ENCODE data around the gene SPC25. TPM values are rescaled to one million over a fixed set of nuclear protein-coding genes. Genes with fewer than 3 reads are reported as not detected.

Gene SPC25
- total and polyA plus RNA-seq, 2 donors (not counting 1 experiment from before 2014, with no cell fraction given): 0.12 to 0.64 TPM

DNA sequence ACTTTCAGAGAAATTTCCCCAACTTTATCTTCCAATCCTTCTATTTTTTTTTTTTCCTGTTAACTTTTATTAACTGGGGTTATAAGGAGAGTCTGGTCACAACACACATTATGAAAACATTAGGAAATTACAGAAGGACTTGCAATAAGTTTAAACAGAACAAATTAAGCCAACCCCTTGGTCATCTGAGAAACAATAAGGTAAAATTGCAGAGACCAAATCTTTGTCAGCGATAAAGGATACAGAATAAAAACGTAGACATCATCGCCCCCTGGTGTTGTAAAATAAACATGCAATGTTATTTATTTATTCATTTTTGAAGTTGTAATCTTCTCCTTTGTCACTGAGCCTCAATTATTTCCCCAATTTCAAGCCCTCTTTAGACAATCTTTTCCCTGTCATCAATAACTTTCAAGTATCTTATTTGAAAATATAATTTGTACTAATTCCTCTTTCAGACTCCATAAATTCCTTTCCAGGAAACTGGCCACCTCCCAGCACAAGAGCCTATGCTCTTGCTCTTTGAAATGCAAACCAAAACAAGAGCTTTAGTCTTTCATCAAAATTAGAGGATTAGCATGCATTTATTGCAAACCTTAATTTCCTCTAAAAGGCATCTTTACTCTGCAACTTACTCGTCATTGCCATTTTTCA lies 30.4 kb upstream of the SPC25 start:
- Histone ChIP-seq H3K27ac (ENCODE audit: low read length in 2 of 2) (no peak overlapping the region), H3K4me2 (replicated peaks; ENCODE audit: low read depth, low read length, poor library complexity, severe bottlenecking) (no peak overlapping the region), H3K9ac (ENCODE audit: low read length) (no peak overlapping the region), H4K20me1 (ENCODE audit: control insufficient read depth, insufficient read depth, low read length, poor library complexity, severe bottlenecking) (no peaks in the 10 kb centered on the region), H3K79me2 (ENCODE audit: control insufficient read depth, insufficient read depth, low read length) (no peaks in the 10 kb centered on the region), H3K27me3 (replicated peaks in 1 of 4; ENCODE audit: control extremely low read depth in 1 of 4, control insufficient read depth in 3 of 4, insufficient read depth in 4 of 4, low read length in 3 of 4) (no peaks in the 10 kb centered on the region), H3K4me1 (ENCODE audit: control insufficient read depth in 2 of 2, insufficient read depth in 2 of 2, low read length in 2 of 2) (no peaks in the 10 kb centered on the region), H3K9me3 (ENCODE audit: control extremely low read depth in 1 of 3, control insufficient read depth in 2 of 3, insufficient read depth in 1 of 3, low read length in 2 of 3) (peaks cover 0 to 1% (median 0%) of the 10 kb centered on the region in 3 donors), H3K36me3 (replicated peaks in 1 of 2; ENCODE audit: control extremely low read depth in 1 of 2, control insufficient read depth in 1 of 2, extremely low read depth in 1 of 2, insufficient read depth in 2 of 2, low read length in 1 of 2) (no peaks in the 10 kb centered on the region), H3K4me3 (ENCODE audit: control extremely low read depth in 1 of 5, extremely low read depth in 1 of 5, insufficient read depth in 1 of 5, low read depth in 2 of 5, low read length in 4 of 5) (no peak overlapping the region), H2AFZ (ENCODE audit: insufficient read depth, low read depth, low read length, poor library complexity, severe bottlenecking) (no peak overlapping the region)
- DNase-seq: peak; percentile 47
- CTCF ChIA-PET: interaction anchor here (0.7 to 5.1 kb wide), 11 partner anchors 8 to 1322 kb away, joined by 3 to 31 read pairs (median 3); no protein-coding TSS in a partner anchor
- no peaks in the 10 kb centered on the region for H3K9me3 Mint-ChIP-seq (ENCODE audit: insufficient read depth)
- TF ChIP-seq, protein P1, sequence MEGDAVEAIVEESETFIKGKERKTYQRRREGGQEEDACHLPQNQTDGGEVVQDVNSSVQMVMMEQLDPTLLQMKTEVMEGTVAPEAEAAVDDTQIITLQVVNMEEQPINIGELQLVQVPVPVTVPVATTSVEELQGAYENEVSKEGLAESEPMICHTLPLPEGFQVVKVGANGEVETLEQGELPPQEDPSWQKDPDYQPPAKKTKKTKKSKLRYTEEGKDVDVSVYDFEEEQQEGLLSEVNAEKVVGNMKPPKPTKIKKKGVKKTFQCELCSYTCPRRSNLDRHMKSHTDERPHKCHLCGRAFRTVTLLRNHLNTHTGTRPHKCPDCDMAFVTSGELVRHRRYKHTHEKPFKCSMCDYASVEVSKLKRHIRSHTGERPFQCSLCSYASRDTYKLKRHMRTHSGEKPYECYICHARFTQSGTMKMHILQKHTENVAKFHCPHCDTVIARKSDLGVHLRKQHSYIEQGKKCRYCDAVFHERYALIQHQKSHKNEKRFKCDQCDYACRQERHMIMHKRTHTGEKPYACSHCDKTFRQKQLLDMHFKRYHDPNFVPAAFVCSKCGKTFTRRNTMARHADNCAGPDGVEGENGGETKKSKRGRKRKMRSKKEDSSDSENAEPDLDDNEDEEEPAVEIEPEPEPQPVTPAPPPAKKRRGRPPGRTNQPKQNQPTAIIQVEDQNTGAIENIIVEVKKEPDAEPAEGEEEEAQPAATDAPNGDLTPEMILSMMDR (IDR thresholded peaks at IDR 0.05): peak; percentile 86
- TF ChIP-seq EZH2 (IDR thresholded peaks at IDR 0.05; ENCODE audit: borderline replicate concordance, insufficient read depth, low read depth, low read length, poor library complexity, severe bottlenecking): no peak
- ATAC-seq (ENCODE audit: low read depth): no peak
- H3K4me1 Mint-ChIP-seq: no peaks in the 10 kb centered on the region
- 90% methylated on average over 1 of the region's 4 CpGs for WGBS (ENCODE audit: insufficient coverage)
- peaks cover 16% of the 10 kb centered on the region for H3K27me3 Mint-ChIP-seq
- intact Hi-C loops (cut with micrococcal nuclease): loop anchor here (1.0 to 5.0 kb wide), 2 partner anchors 574 to 783 kb away; no protein-coding TSS in a partner anchor
- no peak overlapping the region for H3K4me3 Mint-ChIP-seq
- H3K27ac Mint-ChIP-seq: no peak overlapping the region
- POLR2A ChIA-PET: no interaction called here

DNA sequence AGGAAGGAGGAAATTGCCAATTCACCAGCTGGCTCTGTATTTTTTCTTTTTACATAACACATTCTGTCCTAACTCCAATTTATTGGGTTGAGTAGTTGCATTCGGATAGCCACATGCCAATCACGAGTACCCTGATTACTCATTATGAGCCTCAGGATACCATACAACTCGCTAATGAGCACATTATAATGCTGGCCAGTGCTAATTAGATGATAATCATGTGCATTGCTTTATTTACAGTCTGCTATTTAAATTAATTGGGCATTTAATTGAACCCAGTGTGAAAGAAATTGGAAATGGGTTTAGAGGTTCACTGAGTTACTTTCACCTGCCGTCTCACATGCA lies 26.1 kb upstream of the SPC25 start:
- ATAC-seq (ENCODE audit: low read depth): no peak
- Histone ChIP-seq H3K4me1 (ENCODE audit: control insufficient read depth in 2 of 2, insufficient read depth in 2 of 2, low read length in 2 of 2) (peaks cover 0 to 7% of the 10 kb centered on the region in 2 donors), H3K4me3 (ENCODE audit: control extremely low read depth in 1 of 5, extremely low read depth in 1 of 5, insufficient read depth in 1 of 5, low read depth in 2 of 5, low read length in 4 of 5) (no peak overlapping the region), H3K9me3 (ENCODE audit: control extremely low read depth in 1 of 3, control insufficient read depth in 2 of 3, insufficient read depth in 1 of 3, low read length in 2 of 3) (peaks cover 0 to 1% (median 0%) of the 10 kb centered on the region in 3 donors), H3K27me3 (replicated peaks in 1 of 4; ENCODE audit: control extremely low read depth in 1 of 4, control insufficient read depth in 3 of 4, insufficient read depth in 4 of 4, low read length in 3 of 4) (peaks cover 0 to 3% (median 2%) of the 10 kb centered on the region in 4 experiments), H3K27ac (ENCODE audit: low read length in 2 of 2) (no peak overlapping the region), H3K4me2 (replicated peaks; ENCODE audit: low read depth, low read length, poor library complexity, severe bottlenecking) (no peak overlapping the region), H3K79me2 (ENCODE audit: control insufficient read depth, insufficient read depth, low read length) (no peaks in the 10 kb centered on the region), H3K9ac (ENCODE audit: low read length) (no peak overlapping the region), H4K20me1 (ENCODE audit: control insufficient read depth, insufficient read depth, low read length, poor library complexity, severe bottlenecking) (no peaks in the 10 kb centered on the region), H3K36me3 (replicated peaks in 1 of 2; ENCODE audit: control extremely low read depth in 1 of 2, control insufficient read depth in 1 of 2, extremely low read depth in 1 of 2, insufficient read depth in 2 of 2, low read length in 1 of 2) (no peaks in the 10 kb centered on the region), H2AFZ (ENCODE audit: insufficient read depth, low read depth, low read length, poor library complexity, severe bottlenecking) (no peak overlapping the region)
- H3K4me1 Mint-ChIP-seq: peaks cover 4% of the 10 kb centered on the region
- WGBS (ENCODE audit: insufficient coverage): no CpG with 5 or more reads among the region's 4 CpGs
- TF ChIP-seq, protein P1 (IDR thresholded peaks at IDR 0.05): no peak
- no peak for TF ChIP-seq EZH2 (IDR thresholded peaks at IDR 0.05; ENCODE audit: borderline replicate concordance, insufficient read depth, low read depth, low read length, poor library complexity, severe bottlenecking)
- H3K9me3 Mint-ChIP-seq (ENCODE audit: insufficient read depth): no peaks in the 10 kb centered on the region
- POLR2A ChIA-PET: no interaction called here
- no peak overlapping the region for H3K4me3 Mint-ChIP-seq
- CTCF ChIA-PET: no interaction called here
- peaks cover 18% of the 10 kb centered on the region for H3K27me3 Mint-ChIP-seq
- DNase-seq: no peak
- H3K27ac Mint-ChIP-seq: no peak overlapping the region
- intact Hi-C loops (cut with micrococcal nuclease): no loop called here
